GM19463 (cell line): Measurements from ENCODE around the gene AZU1.
"Not testable (repeated sequence)": the region's sequence is repeated elsewhere in the genome, so short reads cannot be mapped to it uniquely, and the experiment has no call there.

Source experiments
- ATAC-seq: cut with Tn5 transposase; IDR thresholded peaks from one replicate; pipeline ENCODE4 v1.9.1; 2021; ENCODE audit warnings: mild to moderate bottlenecking, moderate library complexity; ENCODE audit not compliant: unreplicated experiment

The AZU1 gene

GRCh38 chr19:824885-825284, 2.8 kb upstream of the AZU1 start:
- no peak for ATAC-seq

GRCh38 chr19:825897-826644, 1.6 kb upstream of the AZU1 start:
- ATAC-seq, result no peak

GRCh38 chr19:827314-827709, 325 bp upstream of the AZU1 start:
- ATAC-seq, result no peak

GRCh38 chr19:829129-829758, 1.6 kb downstream of the AZU1 start:
- ATAC-seq, result no peak

- no peak for ATAC-seq
These were observed 4.1 kb downstream of the AZU1 start for GRCh38 chr19:831407-832369.

GRCh38 chr19:834216-834615, 6.6 kb downstream of the AZU1 start:
- ATAC-seq, result no peak

- ATAC-seq, result no peak
These were observed 7.7 kb downstream of the AZU1 start for GRCh38 chr19:835210-835810.

- ATAC-seq, result no peak
These were observed 13.0 kb downstream of the AZU1 start, which contains the start of gene PRTN3 for GRCh38 chr19:840519-841206. Gene PRTN3 (plus strand): TSS chr19:840999. CDS start chr19:841009, 10 bp downstream.

GRCh38 chr19:842802-843179, 15.2 kb downstream of the AZU1 start:
- ATAC-seq, result not testable (repeated sequence)

- no peak for ATAC-seq
These were observed 15.7 kb downstream of the AZU1 start for GRCh38 chr19:843180-843835.

GRCh38 chr19:843836-844545, 16.4 kb downstream of the AZU1 start:
- ATAC-seq, result no peak

- no peak for ATAC-seq
These were observed 16.9 kb downstream of the AZU1 start for GRCh38 chr19:844546-844971.

- no peak for ATAC-seq
These were observed 18.3 kb downstream of the AZU1 start for GRCh38 chr19:845707-846521.

- no peak for ATAC-seq
These were observed 20.8 kb downstream of the AZU1 start for GRCh38 chr19:848386-848921.

GRCh38 chr19:849195-849594, 21.6 kb downstream of the AZU1 start:
- not testable (repeated sequence) for ATAC-seq

- ATAC-seq, result no peak
These were observed 22.8 kb downstream of the AZU1 start for GRCh38 chr19:850221-850978.

GRCh38 chr19:850979-851335, 23.3 kb downstream of the AZU1 start:
- no peak for ATAC-seq
